Glutamatergic neuron (in vitro differentiated cells): ENCODE measurements around the gene SRGAP2C. TPM values are rescaled to one million over a fixed set of nuclear protein-coding genes. Genes with fewer than 3 reads are reported as not detected.
"Not testable (repeated sequence)": the region's sequence is repeated elsewhere in the genome, so short reads cannot be mapped to it uniquely, and the experiment has no call there.

Experiments used
- DNase-seq: peaks from one replicate; pipeline ENCODE4 v3.0.0; 2022
- H3K27ac Mint-ChIP-seq: one replicate; pipeline ENCODE4 v1.8.0; 2020; ENCODE audit warnings: mild to moderate bottlenecking, mixed read lengths, inconsistent platforms; ENCODE audit not compliant: unreplicated experiment
- H3K27me3 Mint-ChIP-seq: one replicate; pipeline ENCODE4 v1.8.0; 2020; ENCODE audit warnings: mild to moderate bottlenecking, moderate library complexity, mixed read lengths, inconsistent platforms; ENCODE audit not compliant: unreplicated experiment
- H3K36me3 Mint-ChIP-seq: one replicate; pipeline ENCODE4 v1.8.0; 2020; ENCODE audit warnings: mild to moderate bottlenecking, mixed read lengths, inconsistent platforms; ENCODE audit not compliant: unreplicated experiment
- H3K4me1 Mint-ChIP-seq: one replicate; pipeline ENCODE4 v1.8.0; 2020; ENCODE audit warnings: mild to moderate bottlenecking, low read depth, mixed read lengths, inconsistent platforms; ENCODE audit not compliant: unreplicated experiment
- H3K4me3 Mint-ChIP-seq: one replicate; pipeline ENCODE4 v1.8.0; 2020; ENCODE audit warnings: mild to moderate bottlenecking, mixed read lengths, inconsistent platforms; ENCODE audit not compliant: unreplicated experiment
- H3K9me3 Mint-ChIP-seq: one replicate; pipeline ENCODE4 v1.8.0; 2020; ENCODE audit warnings: mild to moderate bottlenecking, moderate library complexity, mixed read lengths, inconsistent platforms; ENCODE audit not compliant: unreplicated experiment
- total RNA-seq: library from RNA; stranded (reverse); fragmentation: NEBNext Ultra II Directional; extraction: Animal tissue kit (Norgen Biotek cat#: 25700); gene quantifications from one replicate; pipeline ENCODE4 v1.2.1, GENCODE V29; 2021; ENCODE audit not compliant: unreplicated experiment

The SRGAP2C gene
- total RNA-seq, 1 donor from 2014 or later = 16.5 TPM

DNA sequence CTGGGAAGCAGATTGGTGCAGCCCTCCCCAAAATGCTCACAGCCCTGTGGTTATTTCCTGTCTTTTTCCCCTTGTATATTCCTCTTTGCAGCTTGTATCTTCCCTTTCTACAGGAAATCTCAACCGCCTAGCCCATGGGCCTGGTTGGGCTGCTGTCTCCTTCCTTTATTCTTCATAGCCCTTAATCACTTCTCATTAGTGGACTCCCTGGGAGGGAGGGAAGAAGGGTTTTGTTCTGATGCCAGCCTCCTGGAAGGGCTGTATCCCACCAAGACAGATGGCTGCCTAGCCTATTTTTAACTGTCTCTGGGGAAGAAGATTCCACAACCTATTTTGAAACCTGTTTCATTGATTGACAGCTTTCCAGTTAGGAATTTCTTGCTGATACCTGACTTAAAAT, 31.9 kb downstream of the SRGAP2C start:
- H3K27me3 Mint-ChIP-seq, H3K9me3 Mint-ChIP-seq, DNase-seq, H3K36me3 Mint-ChIP-seq, H3K4me3 Mint-ChIP-seq, H3K27ac Mint-ChIP-seq, H3K4me1 Mint-ChIP-seq: not testable (repeated sequence)

GRCh38 chr1:121221770-121222169, 37.0 kb downstream of the SRGAP2C start:
- not testable (repeated sequence) for H3K27ac Mint-ChIP-seq, H3K36me3 Mint-ChIP-seq, H3K4me3 Mint-ChIP-seq, H3K9me3 Mint-ChIP-seq, DNase-seq, H3K27me3 Mint-ChIP-seq, H3K4me1 Mint-ChIP-seq

DNA sequence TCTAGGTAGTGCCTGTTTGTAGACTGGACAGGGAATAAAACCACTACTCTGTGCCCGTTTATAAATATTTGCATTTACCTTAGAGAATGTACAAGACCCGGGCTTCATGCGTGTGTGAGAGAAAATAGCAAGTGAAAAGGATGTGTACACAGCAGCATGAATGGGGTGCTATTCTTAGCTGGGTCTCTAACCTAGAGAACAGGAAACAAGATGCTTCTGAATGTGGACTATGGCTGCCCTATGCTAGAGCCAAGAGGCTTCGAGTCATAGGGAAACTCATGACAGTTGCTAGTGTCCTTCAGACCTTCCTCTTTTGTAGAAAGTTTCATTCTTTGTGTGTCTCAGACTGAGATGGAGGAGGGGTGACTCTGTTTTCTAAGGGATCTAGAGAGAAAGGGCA, 39.9 kb downstream of the SRGAP2C start:
- not testable (repeated sequence) for H3K27ac Mint-ChIP-seq, DNase-seq, H3K9me3 Mint-ChIP-seq, H3K4me1 Mint-ChIP-seq, H3K36me3 Mint-ChIP-seq, H3K4me3 Mint-ChIP-seq, H3K27me3 Mint-ChIP-seq

GRCh38 chr1:121226295-121226904, 41.6 kb downstream of the SRGAP2C start:
- H3K27me3 Mint-ChIP-seq, H3K36me3 Mint-ChIP-seq, DNase-seq, H3K9me3 Mint-ChIP-seq, H3K27ac Mint-ChIP-seq, H3K4me1 Mint-ChIP-seq, H3K4me3 Mint-ChIP-seq: not testable (repeated sequence)

DNA sequence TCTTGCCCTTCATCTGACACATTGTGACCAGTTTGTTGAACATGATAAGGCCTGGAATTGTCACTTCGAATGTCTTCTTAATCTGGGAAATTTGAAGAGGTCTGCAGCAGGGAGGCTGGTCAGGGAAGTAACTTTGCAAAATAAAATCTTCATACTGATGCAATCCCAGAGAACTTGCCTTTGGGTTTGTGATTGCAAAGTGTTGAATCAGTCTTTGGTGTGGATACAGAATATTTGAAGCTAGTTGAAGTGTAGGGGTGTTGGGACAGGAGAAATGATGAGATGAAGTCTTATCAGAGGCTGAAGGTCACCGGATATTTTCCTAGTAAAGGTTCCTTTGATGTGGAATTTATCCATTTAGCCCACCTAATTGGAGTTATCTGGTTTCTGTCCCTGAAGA, 42.1 kb downstream of the SRGAP2C start:
- H3K4me3 Mint-ChIP-seq, H3K9me3 Mint-ChIP-seq, DNase-seq, H3K27ac Mint-ChIP-seq, H3K4me1 Mint-ChIP-seq, H3K36me3 Mint-ChIP-seq, H3K27me3 Mint-ChIP-seq: not testable (repeated sequence)

DNA sequence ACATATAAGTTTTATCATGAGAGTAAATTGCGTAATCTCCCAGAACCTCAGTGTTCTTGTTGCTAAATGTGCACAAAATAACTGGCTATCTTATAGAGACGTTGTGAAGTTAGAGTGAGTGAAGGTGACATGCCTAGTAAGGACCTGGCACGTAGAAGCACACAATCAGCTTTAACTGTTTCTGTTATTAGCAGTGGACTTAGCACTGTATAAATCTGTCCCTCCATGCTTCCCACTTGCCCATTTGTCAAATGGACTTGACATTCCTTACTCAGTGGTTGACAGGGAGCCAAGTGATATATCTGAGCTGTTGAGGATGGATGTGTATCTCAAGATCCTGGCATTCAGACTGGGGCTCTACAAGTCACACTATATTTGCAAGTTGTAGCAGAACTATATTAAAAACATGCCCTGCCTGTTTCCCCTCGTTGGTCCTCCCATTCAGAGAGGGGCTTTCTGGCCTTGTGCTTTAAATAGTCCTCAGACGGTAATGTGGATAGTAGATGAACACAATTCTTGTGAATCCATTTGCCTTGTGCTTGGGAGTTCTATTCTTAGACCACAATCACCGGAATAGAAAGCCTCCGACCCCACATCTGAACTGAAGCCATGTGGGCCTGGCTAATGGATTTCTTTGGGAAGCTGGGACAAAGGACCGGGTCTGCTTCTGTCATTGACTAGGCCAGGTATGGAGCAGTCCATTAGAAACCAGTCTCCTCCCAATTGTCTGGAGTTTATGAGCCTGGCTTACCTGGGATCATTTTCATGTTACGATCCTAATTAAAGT, 43.0 kb downstream of the SRGAP2C start:
- not testable (repeated sequence) for H3K4me1 Mint-ChIP-seq, H3K36me3 Mint-ChIP-seq, H3K4me3 Mint-ChIP-seq, H3K9me3 Mint-ChIP-seq, H3K27me3 Mint-ChIP-seq, H3K27ac Mint-ChIP-seq, DNase-seq

GRCh38 chr1:121230636-121231035, 45.9 kb downstream of the SRGAP2C start:
- not testable (repeated sequence) for H3K9me3 Mint-ChIP-seq, H3K27me3 Mint-ChIP-seq, H3K4me1 Mint-ChIP-seq, H3K36me3 Mint-ChIP-seq, DNase-seq, H3K4me3 Mint-ChIP-seq, H3K27ac Mint-ChIP-seq

GRCh38 chr1:121232445-121233125, 47.8 kb downstream of the SRGAP2C start:
- not testable (repeated sequence) for H3K36me3 Mint-ChIP-seq, DNase-seq, H3K4me1 Mint-ChIP-seq, H3K27me3 Mint-ChIP-seq, H3K27ac Mint-ChIP-seq, H3K4me3 Mint-ChIP-seq, H3K9me3 Mint-ChIP-seq

DNA sequence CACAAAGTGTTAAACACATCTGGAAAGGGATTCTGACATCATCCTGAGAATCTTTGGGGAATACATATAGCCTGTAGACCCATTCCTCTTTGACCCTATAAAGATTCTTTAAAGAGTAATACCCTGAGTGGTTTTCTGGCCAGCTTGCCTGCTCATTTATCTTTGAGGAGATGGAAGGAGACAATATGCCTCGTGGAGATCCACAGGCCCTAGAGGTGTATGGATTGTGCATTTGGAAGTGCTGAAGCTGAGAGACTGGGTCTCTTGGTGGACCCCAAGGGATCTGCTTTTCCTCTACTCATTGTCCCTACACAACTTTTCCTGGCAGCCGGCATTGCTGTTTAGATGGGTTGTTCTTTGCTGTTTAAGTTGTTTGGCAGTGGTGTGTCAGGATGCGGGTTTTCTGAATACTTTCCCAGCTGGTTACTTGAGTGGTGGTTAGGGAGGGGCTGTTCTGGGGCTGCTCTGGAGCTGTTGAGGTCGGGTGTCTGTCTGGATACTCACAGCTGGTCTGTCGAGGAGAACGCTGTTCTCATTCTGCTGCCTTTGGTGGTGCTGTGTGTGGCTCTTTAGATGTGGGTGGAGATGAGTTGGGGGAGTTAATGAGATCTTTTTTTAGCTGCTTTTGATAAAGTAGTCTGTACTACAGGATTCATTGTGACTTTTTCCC, 49.5 kb downstream of the SRGAP2C start:
- not testable (repeated sequence) for H3K27ac Mint-ChIP-seq, DNase-seq

GRCh38 chr1:121238384-121238783, 53.6 kb downstream of the SRGAP2C start:
- not testable (repeated sequence) for H3K36me3 Mint-ChIP-seq, H3K9me3 Mint-ChIP-seq, H3K4me1 Mint-ChIP-seq, DNase-seq, H3K27ac Mint-ChIP-seq, H3K27me3 Mint-ChIP-seq, H3K4me3 Mint-ChIP-seq

More for the DNA sequence above, 49.5 kb downstream of the SRGAP2C start:
- H3K4me1 Mint-ChIP-seq, H3K4me3 Mint-ChIP-seq, H3K36me3 Mint-ChIP-seq, H3K9me3 Mint-ChIP-seq, H3K27me3 Mint-ChIP-seq: not testable (repeated sequence)

DNA sequence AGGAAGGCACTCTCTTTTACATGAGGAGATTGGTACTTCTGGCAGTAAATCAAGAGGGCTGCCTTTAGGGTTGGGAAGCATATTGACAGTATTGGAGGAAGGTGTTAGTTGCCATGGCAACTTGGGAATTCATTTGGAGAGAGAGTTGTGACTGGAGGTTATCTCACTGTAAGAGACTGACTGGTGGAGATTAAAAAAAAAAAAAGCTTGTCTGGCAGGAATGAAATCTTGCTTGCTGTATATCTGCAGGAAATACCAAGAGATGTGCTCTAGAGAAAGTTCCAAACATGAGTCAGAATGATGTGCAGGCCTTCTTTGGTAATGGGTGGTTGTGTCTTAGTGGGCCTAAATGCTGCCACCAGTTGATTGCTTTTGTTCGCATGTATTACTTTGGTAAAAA, 59.1 kb downstream of the SRGAP2C start:
- H3K4me3 Mint-ChIP-seq, H3K27ac Mint-ChIP-seq, H3K36me3 Mint-ChIP-seq, DNase-seq, H3K9me3 Mint-ChIP-seq, H3K4me1 Mint-ChIP-seq, H3K27me3 Mint-ChIP-seq: not testable (repeated sequence)

DNA sequence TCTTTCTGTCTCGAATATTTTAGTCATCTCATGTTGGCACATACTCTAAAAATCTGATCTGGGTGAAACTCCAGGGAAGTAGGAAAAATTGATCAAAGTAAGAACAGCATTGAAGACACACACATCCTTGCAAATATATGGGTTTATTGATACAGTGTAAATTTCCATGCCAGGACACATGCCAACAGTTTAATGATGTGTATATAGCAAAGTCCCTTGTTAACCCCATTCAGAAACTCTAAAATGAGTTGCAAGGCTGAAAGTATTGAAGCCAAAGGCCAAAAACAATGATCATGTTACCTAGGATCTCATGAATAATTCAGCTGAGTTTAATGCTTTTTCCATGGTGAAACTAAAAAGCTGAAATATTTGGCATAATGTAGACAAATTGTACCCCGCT, 61.6 kb downstream of the SRGAP2C start:
- not testable (repeated sequence) for DNase-seq, H3K27me3 Mint-ChIP-seq, H3K4me1 Mint-ChIP-seq, H3K4me3 Mint-ChIP-seq, H3K27ac Mint-ChIP-seq, H3K36me3 Mint-ChIP-seq, H3K9me3 Mint-ChIP-seq
